H1 (cell line): ENCODE measurements around the gene TDG.

ENCODE experiments used
- CTCF ChIP-seq, 3 experiments: IDR thresholded peaks; 1 replicate in 2 of 3; 2 replicates in 1 of 3; pipeline versions ENCODE4 v1.5.1 to v1.6.1; 2011; ENCODE audit warnings: low read length in 3 of 3, mild to moderate bottlenecking in 3 of 3, inconsistent platforms in 2 of 3, low read depth in 1 of 3, moderate library complexity in 1 of 3; ENCODE audit not compliant: insufficient read depth in 1 of 3; ENCODE audit errors: control extremely low read depth in 1 of 3
- USF2 ChIP-seq: IDR thresholded peaks from 2 replicates; pipeline ENCODE4 v1.6.1; 2011; ENCODE audit warnings: low read length, improper control_type of control experiment

- no peak for TF ChIP-seq CTCF (IDR thresholded peaks at IDR 0.05; ENCODE audit: control extremely low read depth in 1 of 3, insufficient read depth in 1 of 3, low read depth in 1 of 3, low read length in 3 of 3)
- TF ChIP-seq USF2: no peak
These were observed 3.7 kb downstream of the TDG start for GRCh38 chr12:103969391-103969790.
